OCI-LY1 (cell line): ENCODE results near the gene SUSD6.

Experiments
- CTCF ChIP-seq: fragments of 200-600 bp; sonication (generic), shearing (Covaris generic); IDR thresholded peaks from 2 replicates; pipeline ENCODE4 v1.5.1; 2017; ENCODE audit warnings: mild to moderate bottlenecking, antibody characterized with exemption, low read length, moderate library complexity, mixed read lengths
- EZH2 ChIP-seq: fragments of 200-600 bp; sonication (generic), shearing (Covaris generic); IDR thresholded peaks from 2 replicates; pipeline ENCODE4 v1.8.0; 2017; ENCODE audit warnings: borderline replicate concordance, mixed run types, mild to moderate bottlenecking, antibody characterized with exemption, low read length, moderate library complexity, mixed read lengths

- TF ChIP-seq CTCF (no peak), EZH2 (no peak)
Observed at GRCh38 chr14:69625299-69626131, 14.1 kb downstream of the SUSD6 start.
